Fibroblast of mammary gland (primary cell): ENCODE results near the gene MUC6.

Experiments
- DNase-seq: peaks from one replicate; pipeline ENCODE4 v3.0.0-alpha.2; 2010; ENCODE audit warnings: low read depth
- H3K4me3 ChIP-seq: 2 replicates; pipeline ENCODE4 v1.5.1; 2011; ENCODE audit warnings: low read depth, mild to moderate bottlenecking, low read length, moderate library complexity; ENCODE audit not compliant: control insufficient read depth
- TF ChIP-seq, protein P1 (sequence below): conservative IDR thresholded peaks from 2 replicates; pipeline ENCODE4 v1.5.1; 2011; ENCODE audit warnings: low read depth, low read length, inconsistent platforms; ENCODE audit not compliant: control insufficient read depth, insufficient read depth

Gene MUC6

GRCh38 chr11:999009-999408 is 37.5 kb downstream of the MUC6 start:
- H3K4me3 ChIP-seq: no peak overlapping the region
- TF ChIP-seq, protein P1, sequence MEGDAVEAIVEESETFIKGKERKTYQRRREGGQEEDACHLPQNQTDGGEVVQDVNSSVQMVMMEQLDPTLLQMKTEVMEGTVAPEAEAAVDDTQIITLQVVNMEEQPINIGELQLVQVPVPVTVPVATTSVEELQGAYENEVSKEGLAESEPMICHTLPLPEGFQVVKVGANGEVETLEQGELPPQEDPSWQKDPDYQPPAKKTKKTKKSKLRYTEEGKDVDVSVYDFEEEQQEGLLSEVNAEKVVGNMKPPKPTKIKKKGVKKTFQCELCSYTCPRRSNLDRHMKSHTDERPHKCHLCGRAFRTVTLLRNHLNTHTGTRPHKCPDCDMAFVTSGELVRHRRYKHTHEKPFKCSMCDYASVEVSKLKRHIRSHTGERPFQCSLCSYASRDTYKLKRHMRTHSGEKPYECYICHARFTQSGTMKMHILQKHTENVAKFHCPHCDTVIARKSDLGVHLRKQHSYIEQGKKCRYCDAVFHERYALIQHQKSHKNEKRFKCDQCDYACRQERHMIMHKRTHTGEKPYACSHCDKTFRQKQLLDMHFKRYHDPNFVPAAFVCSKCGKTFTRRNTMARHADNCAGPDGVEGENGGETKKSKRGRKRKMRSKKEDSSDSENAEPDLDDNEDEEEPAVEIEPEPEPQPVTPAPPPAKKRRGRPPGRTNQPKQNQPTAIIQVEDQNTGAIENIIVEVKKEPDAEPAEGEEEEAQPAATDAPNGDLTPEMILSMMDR: no peak
- DNase-seq: no peak

- TF ChIP-seq, protein P1: no peak
- no peak for DNase-seq
- H3K4me3 ChIP-seq: no peak overlapping the region
Observed at GRCh38 chr11:997907-998306, 38.6 kb downstream of the MUC6 start.

DNA sequence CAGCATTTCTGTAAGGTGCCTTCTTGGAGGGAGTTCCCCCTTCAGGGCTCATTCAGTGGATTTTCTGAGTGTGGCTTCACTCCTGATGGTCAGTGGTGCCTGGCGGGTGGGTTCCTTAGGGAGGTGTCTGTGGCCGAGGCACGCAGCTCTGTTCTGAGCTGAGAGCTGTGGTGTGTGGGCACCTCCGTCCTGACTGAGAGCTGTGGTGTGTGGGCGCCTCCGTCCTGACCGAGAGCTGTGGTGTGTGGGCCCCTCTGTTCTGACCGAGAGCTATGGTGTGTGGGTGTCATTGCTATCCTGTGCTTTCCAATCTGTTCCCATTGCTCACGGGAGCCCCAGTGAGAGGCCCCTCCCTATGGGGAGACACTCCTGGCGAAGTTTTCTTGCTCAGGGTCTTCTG is 39.8 kb downstream of the MUC6 start:
- H3K4me3 ChIP-seq: no peak overlapping the region
- no peak for DNase-seq
- TF ChIP-seq, protein P1: no peak

DNA sequence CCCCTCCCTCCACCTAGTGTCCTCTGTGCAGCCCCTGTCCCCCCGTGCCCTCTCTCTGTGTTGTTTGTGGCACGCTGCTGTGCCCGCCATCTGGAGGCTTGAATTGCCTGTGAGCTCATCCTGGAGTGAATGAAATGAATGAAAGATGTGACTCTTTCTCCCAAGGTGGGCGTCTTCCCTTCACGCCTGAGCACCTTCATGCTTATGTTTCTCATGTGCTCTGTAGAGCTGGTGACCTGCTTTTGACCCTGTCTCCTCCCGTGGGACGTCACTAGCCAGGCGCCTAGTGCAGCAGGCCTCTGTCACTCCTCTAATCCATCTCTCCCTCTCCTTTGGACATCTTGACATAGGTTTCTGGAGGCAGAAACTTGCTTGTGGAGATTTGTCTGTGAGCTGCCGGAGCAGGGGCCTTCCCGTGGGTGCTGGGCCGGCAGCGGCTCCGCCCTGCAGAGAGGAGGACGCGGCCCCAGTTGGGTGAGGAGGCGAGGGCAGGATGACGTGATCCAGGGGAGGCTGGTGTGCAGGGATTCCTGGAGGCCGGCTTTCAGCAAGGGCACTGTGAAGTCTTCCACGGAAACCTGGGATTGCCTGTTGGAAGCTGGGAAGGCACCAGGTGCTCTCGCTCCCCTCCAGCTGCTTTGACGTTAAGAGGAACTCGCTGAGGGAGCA is 40.6 kb downstream of the MUC6 start:
- DNase-seq: peak; percentile 48
- TF ChIP-seq, protein P1: no peak
- no peak overlapping the region for H3K4me3 ChIP-seq

DNA sequence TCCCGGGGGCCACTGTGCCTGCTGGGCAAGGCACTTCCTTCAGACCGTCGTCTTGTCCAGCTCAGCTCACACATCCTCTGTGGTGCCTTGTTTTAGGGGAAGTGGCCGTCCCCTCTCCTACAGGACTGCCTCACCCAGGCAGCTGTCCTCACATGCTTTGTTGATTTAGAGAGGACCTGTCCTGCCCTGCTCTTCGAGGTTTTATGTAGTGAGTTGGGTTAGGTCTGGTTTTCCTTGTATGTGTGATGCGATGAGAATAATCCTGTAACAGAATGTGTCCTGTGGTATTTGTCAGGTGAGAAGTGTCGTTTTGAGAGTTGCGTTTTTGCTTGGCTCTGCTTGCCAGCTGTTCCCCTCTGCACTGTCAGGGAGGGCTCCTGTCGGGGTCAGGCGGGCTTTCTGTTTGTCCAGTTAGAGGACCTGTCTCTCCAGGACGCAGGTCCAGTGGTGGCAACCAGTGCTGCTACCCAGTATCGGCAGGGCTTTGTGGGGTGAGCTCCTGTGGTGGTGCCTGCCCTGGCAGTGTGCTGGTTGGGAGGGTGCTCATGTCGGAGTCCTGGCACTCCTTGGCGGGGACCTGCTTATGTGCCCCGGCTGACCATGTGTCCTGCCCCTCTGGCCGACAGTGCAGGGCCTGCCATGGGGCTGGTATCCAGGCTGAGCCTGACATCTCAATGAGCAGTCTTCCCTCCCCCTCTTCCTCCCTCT is 41.3 kb downstream of the MUC6 start:
- H3K4me3 ChIP-seq: no peak overlapping the region
- no peak for DNase-seq
- TF ChIP-seq, protein P1: no peak

GRCh38 chr11:993632-994167 is 42.8 kb downstream of the MUC6 start:
- no peak overlapping the region for H3K4me3 ChIP-seq
- TF ChIP-seq, protein P1: no peak

More at GRCh38 chr11:993632-994167, 42.8 kb downstream of the MUC6 start:
- DNase-seq: no peak
